ENCODE measurements around the gene THPO. TPM values are rescaled to one million over a fixed set of nuclear protein-coding genes. Genes with fewer than 3 reads are reported as not detected.

THPO gene
- total RNA-seq, 1 donor from 2014 or later, result 0.24 TPM

DNA sequence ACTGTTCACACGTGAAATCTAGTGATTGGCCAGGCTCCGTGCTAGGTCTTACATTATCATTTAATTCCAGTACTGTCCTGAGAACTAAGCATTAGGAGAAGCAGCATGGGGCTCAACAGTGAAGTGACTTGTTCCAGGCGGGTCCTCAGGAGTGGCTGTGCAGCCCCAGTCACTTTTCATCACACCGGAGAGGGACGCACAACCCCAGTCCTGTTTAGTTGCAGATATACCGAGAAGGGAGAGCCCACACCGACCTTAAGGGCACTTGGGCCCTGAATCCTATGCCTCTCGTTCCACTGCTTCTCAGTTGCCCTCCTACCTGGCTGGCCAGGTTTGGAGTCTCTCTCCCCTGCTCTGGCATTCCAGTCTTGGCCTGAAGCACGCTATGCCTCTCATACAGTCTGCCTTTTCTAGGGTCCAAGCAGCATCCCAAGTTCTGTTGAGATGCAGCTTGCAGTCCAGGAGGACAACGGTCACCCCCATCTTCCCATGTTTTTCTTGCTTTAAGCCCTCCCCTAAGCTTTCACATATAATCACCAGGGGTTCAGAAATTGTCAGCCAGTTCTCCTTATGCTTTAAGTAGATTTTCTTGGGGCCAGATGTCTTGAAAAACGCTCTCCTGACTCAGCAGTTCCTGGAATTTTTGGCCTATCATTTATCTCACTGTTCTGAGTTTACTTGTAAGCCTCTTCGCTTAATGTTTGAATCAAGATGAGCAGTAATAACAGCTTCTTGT lies 30.5 kb downstream of the THPO start:
- H3K36me3 ChIP-seq, result peaks cover 21% of the 10 kb centered on the region
- peaks cover 8% of the 10 kb centered on the region for H3K4me1 ChIP-seq
- no peak for DNase-seq
- no peak for ATAC-seq
- no peak overlapping the region for H3K4me3 ChIP-seq
- TF ChIP-seq, protein P1, sequence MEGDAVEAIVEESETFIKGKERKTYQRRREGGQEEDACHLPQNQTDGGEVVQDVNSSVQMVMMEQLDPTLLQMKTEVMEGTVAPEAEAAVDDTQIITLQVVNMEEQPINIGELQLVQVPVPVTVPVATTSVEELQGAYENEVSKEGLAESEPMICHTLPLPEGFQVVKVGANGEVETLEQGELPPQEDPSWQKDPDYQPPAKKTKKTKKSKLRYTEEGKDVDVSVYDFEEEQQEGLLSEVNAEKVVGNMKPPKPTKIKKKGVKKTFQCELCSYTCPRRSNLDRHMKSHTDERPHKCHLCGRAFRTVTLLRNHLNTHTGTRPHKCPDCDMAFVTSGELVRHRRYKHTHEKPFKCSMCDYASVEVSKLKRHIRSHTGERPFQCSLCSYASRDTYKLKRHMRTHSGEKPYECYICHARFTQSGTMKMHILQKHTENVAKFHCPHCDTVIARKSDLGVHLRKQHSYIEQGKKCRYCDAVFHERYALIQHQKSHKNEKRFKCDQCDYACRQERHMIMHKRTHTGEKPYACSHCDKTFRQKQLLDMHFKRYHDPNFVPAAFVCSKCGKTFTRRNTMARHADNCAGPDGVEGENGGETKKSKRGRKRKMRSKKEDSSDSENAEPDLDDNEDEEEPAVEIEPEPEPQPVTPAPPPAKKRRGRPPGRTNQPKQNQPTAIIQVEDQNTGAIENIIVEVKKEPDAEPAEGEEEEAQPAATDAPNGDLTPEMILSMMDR (IDR thresholded peaks at IDR 0.05), result no peak
- intact Hi-C loops (cut with DNase I), result no loop called here
- H3K27me3 ChIP-seq (ENCODE audit: low read depth), result no peaks in the 10 kb centered on the region
- H3K27ac ChIP-seq, result no peak overlapping the region
- no peaks in the 10 kb centered on the region for H3K9me3 ChIP-seq

DNA sequence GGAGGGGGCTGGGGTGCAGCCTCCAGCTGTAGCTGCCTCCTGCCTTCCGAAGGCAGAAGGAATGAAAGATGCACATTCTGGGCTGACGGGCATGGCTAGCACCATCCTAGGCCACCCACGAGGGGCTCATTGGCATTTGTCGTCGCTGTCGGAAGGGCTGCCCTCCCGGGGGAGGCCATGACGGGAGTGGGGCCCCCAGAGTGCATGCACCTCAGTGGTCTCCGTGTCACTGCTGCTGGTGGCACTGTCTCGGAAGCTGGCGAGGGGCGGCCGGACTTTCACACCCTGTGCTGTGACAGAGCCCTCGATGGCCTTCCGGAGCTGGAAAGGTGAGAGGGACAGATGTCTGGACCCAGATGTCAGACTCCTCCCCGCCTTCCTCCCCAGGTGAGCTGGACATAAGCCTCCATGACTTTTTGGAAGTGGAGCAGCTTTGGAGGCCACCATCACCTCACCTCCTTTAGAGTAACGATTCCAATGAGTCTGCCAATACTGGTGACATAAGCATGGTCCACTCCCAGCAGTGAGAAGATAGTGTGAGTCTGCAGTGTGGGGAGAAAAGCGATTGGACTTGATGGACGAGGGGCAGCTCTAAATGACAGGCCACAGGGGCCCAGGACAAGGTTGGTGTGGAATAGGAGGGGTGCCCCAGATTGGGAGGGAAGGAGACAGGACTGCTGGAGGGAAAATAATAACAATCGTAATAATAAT lies 31.4 kb downstream of the THPO start:
- Histone ChIP-seq H3K9me3 (no peaks in the 10 kb centered on the region), H3K36me3 (peaks cover 30% of the 10 kb centered on the region), H3K27me3 (ENCODE audit: low read depth) (no peaks in the 10 kb centered on the region), H3K27ac (no peak overlapping the region), H3K4me3 (no peak overlapping the region), H3K4me1 (peaks cover 8% of the 10 kb centered on the region)
- no peak for DNase-seq
- intact Hi-C loops (cut with DNase I), result no loop called here
- no peak for ATAC-seq
- TF ChIP-seq, protein P1 (IDR thresholded peaks at IDR 0.05), result no peak

DNA sequence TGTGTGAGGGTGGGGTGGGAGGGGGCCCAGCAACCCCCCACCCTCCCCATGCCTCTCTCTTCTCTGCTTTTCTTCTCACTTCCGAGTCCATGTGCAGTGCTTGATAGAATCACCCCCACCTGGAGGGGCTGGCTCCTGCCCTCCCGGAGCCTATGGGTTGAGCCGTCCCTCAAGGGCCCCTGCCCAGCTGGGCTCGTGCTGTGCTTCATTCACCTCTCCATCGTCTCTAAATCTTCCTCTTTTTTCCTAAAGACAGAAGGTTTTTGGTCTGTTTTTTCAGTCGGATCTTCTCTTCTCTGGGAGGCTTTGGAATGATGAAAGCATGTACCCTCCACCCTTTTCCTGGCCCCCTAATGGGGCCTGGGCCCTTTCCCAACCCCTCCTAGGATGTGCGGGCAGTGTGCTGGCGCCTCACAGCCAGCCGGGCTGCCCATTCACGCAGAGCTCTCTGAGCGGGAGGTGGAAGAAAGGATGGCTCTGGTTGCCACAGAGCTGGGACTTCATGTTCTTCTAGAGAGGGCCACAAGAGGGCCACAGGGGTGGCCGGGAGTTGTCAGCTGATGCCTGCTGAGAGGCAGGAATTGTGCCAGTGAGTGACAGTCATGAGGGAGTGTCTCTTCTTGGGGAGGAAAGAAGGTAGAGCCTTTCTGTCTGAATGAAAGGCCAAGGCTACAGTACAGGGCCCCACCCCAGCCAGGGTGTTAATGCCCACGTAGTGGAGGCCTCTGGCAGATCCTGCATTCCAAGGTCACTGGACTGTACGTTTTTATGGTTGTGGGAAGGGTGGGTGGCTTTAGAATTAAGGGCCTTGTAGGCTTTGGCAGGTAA lies 32.5 kb downstream of the THPO start:
- Histone ChIP-seq H3K27me3 (ENCODE audit: low read depth) (no peaks in the 10 kb centered on the region), H3K4me3 (no peak overlapping the region), H3K27ac (no peak overlapping the region), H3K36me3 (peaks cover 33% of the 10 kb centered on the region), H3K4me1 (peaks cover 8% of the 10 kb centered on the region), H3K9me3 (no peaks in the 10 kb centered on the region)
- peak; percentile 74 for DNase-seq
- intact Hi-C loops (cut with DNase I), result no loop called here
- TF ChIP-seq, protein P1 (IDR thresholded peaks at IDR 0.05), result peak; percentile 32
- peak; percentile 70 to 82 for ATAC-seq

DNA sequence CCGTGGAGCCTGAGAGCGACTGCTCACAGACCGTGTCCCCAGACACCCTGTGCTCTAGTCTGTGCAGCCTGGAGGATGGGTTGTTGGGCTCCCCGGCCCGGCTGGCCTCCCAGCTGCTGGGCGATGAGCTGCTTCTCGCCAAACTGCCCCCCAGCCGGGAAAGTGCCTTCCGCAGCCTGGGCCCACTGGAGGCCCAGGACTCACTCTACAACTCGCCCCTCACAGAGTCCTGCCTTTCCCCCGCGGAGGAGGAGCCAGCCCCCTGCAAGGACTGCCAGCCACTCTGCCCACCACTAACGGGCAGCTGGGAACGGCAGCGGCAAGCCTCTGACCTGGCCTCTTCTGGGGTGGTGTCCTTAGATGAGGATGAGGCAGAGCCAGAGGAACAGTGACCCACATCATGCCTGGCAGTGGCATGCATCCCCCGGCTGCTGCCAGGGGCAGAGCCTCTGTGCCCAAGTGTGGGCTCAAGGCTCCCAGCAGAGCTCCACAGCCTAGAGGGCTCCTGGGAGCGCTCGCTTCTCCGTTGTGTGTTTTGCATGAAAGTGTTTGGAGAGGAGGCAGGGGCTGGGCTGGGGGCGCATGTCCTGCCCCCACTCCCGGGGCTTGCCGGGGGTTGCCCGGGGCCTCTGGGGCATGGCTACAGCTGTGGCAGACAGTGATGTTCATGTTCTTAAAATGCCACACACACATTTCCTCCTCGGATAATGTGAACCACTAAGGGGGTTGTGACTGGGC lies 33.3 kb downstream of the THPO start:
- Histone ChIP-seq H3K4me1 (peaks cover 8% of the 10 kb centered on the region), H3K27ac (no peak overlapping the region), H3K36me3 (peaks cover 33% of the 10 kb centered on the region), H3K27me3 (ENCODE audit: low read depth) (no peaks in the 10 kb centered on the region), H3K4me3 (no peak overlapping the region), H3K9me3 (no peaks in the 10 kb centered on the region)
- intact Hi-C loops (cut with DNase I), result no loop called here
- TF ChIP-seq, protein P1 (IDR thresholded peaks at IDR 0.05), result no peak
- DNase-seq, result no peak
- no peak for ATAC-seq
